Activated naive CD4-positive, alpha-beta T cell treated with anti-CD3 and anti-CD28 coated beads, Interleukin-2, amount 10 ng/mL, durations not matched to agents 5 hours and 36 hours (primary cell): Measurements from ENCODE around the gene PARP14. TPM values are rescaled to one million over a fixed set of nuclear protein-coding genes. Genes with fewer than 3 reads are reported as not detected.

Source experiments
- total RNA-seq, 2 experiments: library from RNA; stranded (reverse); gene quantifications; one replicate each; pipeline ENCODE4 v1.2.3, GENCODE V29; 2021

Gene PARP14
- total RNA-seq = 100 to 1,000 TPM; 106 to 108 TPM

DNA sequence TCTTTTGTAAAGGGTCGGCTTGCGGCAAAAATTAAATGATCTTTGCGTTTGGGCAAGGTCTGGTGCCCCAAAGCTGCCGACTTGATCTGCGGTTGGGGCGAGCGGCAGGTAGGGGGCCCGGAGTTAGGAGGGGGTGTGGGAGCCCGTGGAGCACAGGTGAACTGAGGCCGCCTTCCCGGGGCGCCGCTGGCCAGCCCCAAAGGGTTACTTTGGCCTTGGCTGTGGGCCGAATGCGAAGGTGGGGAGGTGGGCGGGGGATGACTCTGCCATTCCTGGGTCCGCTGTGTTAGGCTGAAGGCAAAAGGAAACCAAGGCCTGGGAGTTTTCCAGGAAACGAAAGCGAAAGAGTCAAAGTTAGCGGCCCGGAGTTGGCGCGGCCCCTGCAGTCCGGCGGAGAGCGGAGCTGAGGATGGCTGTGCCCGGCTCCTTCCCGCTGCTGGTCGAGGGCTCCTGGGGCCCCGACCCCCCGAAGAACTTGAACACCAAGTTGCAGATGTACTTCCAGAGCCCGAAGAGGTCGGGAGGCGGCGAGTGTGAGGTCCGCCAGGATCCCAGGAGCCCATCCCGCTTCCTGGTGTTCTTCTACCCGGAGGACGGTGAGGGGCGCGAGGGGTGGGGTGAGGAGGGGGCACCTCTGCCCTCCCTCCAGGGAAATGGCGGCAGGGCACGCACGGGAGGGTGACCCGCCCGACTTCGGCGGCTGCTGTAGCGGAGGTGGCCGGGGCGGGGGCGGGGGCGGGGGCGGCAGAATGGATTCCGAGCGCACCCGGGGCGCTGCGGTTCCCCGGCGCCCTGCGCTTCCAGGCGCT lies at the start of gene PARP14:
Gene PARP14, plus strand, starts transcription at position 365 of the 809 bp plus-strand sequence. Its CDS starts 45 bp downstream, at position 410.

Other genes starting within 250 kb of the PARP14 start
- gene KPNA1, start 165.9 kb upstream of the PARP14 start, total RNA-seq = 10 to 100 TPM; 50.5 to 51.1 TPM
- 10 to 100 TPM; 92.5 to 98.4 TPM for gene PARP9, start 116.5 kb upstream of the PARP14 start, total RNA-seq
- 10 to 100 TPM; 92.4 to 94.8 TPM for gene DTX3L, start 116.5 kb upstream of the PARP14 start, total RNA-seq
- gene PARP15, start 103.2 kb upstream of the PARP14 start, total RNA-seq = 10 to 100 TPM; 70.1 to 71.0 TPM
- gene HSPBAP1, start 113.0 kb downstream of the PARP14 start, total RNA-seq = 1 to 10 TPM; 8.8 to 9.9 TPM
- gene SLC49A4, start 114.2 kb downstream of the PARP14 start, total RNA-seq = 1 to 10 TPM; 3.9 to 4.0 TPM